ENCODE results near the gene GPR89B. TPM values are rescaled to one million over a fixed set of nuclear protein-coding genes. Genes with fewer than 3 reads are reported as not detected.
"Not testable (repeated sequence)": the region's sequence is repeated elsewhere in the genome, so short reads cannot be mapped to it uniquely, and the experiment has no call there.

Gene GPR89B
- total RNA-seq, 2 donors from 2014 or later = 7.5 to 9.2 TPM

- H3K4me3 ChIP-seq; H3K36me3 ChIP-seq; DNase-seq (ENCODE audit: low spot score); H3K27me3 ChIP-seq; H3K4me1 ChIP-seq; H3K9me3 ChIP-seq; H3K27ac ChIP-seq: not testable (repeated sequence)
Measured at GRCh38 chr1:147992916-147993315, 64.7 kb downstream of the GPR89B start.

- H3K27me3 ChIP-seq; DNase-seq (ENCODE audit: low spot score); H3K4me3 ChIP-seq; H3K4me1 ChIP-seq; H3K36me3 ChIP-seq; H3K27ac ChIP-seq; H3K9me3 ChIP-seq: not testable (repeated sequence)
Measured at GRCh38 chr1:147993400-147993799, 65.2 kb downstream of the GPR89B start.

DNA sequence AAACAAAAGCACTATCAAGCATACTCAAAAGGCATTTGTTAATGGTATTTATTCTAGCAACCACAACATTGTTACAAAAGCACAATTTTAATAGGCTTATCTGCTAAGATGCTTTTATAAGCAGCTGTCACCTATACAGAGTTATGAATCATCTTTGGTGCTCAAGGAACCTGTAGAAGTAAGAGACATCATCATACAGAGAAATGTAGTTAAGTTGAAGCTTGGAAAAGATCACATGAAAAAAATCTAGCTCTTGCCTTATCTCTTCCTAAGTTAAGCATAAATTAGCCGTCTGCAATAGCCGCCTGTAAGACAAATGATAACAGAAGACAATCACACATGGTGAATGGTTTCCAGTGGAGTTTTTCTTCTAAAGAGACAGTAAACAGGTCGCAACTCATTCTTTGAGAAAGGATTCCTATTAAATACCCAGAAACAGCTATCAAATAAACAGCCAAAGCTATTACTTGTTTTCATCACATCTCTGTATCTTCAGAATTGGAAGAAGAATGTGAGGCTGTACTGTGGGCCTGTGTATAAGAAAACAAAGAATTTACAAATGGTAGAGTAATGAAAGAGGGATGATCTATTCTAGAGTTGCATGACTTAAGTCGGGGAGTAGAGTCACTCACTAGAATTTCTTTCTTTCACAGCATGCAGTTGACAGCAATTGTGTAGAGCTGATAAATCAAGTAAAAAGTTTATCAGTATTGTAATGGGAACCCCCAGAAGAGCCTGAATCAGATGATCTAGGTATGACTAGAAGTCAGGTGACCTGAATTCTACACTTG lies 65.8 kb downstream of the GPR89B start:
- H3K27me3 ChIP-seq; H3K4me1 ChIP-seq; H3K27ac ChIP-seq; H3K36me3 ChIP-seq; DNase-seq (ENCODE audit: low spot score); H3K4me3 ChIP-seq; H3K9me3 ChIP-seq: not testable (repeated sequence)

DNA sequence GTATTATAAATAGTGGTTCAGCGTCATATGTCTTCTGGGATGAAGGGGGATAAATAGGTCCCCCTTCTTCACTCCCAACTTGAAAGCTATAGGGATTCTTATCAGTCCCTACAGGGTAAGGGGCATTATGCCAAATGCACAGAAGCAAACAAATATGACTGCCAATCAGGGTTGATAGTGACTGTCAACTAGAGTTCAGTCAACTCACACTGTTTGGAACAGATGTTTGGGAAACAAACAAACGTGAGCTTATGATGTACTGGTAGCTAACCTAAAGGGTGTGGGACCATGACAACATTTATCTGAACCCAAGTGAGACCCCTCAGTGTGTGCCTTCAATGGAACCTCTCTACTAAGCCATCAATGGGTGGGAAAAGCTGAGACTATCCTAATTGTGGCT lies 67.9 kb downstream of the GPR89B start:
- not testable (repeated sequence) for H3K36me3 ChIP-seq; DNase-seq (ENCODE audit: low spot score); H3K4me3 ChIP-seq; H3K9me3 ChIP-seq; H3K27me3 ChIP-seq; H3K4me1 ChIP-seq; H3K27ac ChIP-seq

- not testable (repeated sequence) for H3K36me3 ChIP-seq; H3K27ac ChIP-seq; H3K27me3 ChIP-seq; DNase-seq (ENCODE audit: low spot score); H3K4me1 ChIP-seq; H3K4me3 ChIP-seq; H3K9me3 ChIP-seq
Measured at GRCh38 chr1:148007724-148008123, 79.5 kb downstream of the GPR89B start.

GRCh38 chr1:148010527-148010926 lies 82.3 kb downstream of the GPR89B start:
- TF ChIP-seq, protein P1, sequence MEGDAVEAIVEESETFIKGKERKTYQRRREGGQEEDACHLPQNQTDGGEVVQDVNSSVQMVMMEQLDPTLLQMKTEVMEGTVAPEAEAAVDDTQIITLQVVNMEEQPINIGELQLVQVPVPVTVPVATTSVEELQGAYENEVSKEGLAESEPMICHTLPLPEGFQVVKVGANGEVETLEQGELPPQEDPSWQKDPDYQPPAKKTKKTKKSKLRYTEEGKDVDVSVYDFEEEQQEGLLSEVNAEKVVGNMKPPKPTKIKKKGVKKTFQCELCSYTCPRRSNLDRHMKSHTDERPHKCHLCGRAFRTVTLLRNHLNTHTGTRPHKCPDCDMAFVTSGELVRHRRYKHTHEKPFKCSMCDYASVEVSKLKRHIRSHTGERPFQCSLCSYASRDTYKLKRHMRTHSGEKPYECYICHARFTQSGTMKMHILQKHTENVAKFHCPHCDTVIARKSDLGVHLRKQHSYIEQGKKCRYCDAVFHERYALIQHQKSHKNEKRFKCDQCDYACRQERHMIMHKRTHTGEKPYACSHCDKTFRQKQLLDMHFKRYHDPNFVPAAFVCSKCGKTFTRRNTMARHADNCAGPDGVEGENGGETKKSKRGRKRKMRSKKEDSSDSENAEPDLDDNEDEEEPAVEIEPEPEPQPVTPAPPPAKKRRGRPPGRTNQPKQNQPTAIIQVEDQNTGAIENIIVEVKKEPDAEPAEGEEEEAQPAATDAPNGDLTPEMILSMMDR (IDR thresholded peaks at IDR 0.05) = no peak
- DNase-seq (ENCODE audit: low spot score) = no peak
- Histone ChIP-seq H3K27me3 (no peaks in the 10 kb centered on the region), H3K27ac (no peak overlapping the region), H3K4me3 (no peak overlapping the region), H3K9me3 (no peaks in the 10 kb centered on the region), H3K36me3 (no peaks in the 10 kb centered on the region), H3K4me1 (no peaks in the 10 kb centered on the region)

- DNase-seq (ENCODE audit: low spot score); H3K9me3 ChIP-seq; H3K4me3 ChIP-seq; H3K36me3 ChIP-seq; H3K27me3 ChIP-seq; H3K4me1 ChIP-seq; H3K27ac ChIP-seq: not testable (repeated sequence)
Measured at GRCh38 chr1:148013177-148014144, 85.2 kb downstream of the GPR89B start.

- DNase-seq (ENCODE audit: low spot score); H3K9me3 ChIP-seq; H3K27ac ChIP-seq; H3K27me3 ChIP-seq; H3K36me3 ChIP-seq; H3K4me1 ChIP-seq: not testable (repeated sequence)
- H3K4me3 ChIP-seq = peak overlapping the region; percentile 19 to 41
Measured at GRCh38 chr1:148014289-148015200, 86.3 kb downstream of the GPR89B start.

- not testable (repeated sequence) for H3K27ac ChIP-seq; H3K36me3 ChIP-seq; DNase-seq (ENCODE audit: low spot score); H3K9me3 ChIP-seq; H3K4me1 ChIP-seq; H3K27me3 ChIP-seq; H3K4me3 ChIP-seq
Measured at GRCh38 chr1:148024918-148025317, 96.7 kb downstream of the GPR89B start.

- not testable (repeated sequence) for H3K27me3 ChIP-seq; H3K27ac ChIP-seq; H3K4me1 ChIP-seq; DNase-seq (ENCODE audit: low spot score); H3K4me3 ChIP-seq; H3K9me3 ChIP-seq; H3K36me3 ChIP-seq
Measured at GRCh38 chr1:148027004-148027403, 98.8 kb downstream of the GPR89B start.

- H3K4me3 ChIP-seq; H3K27ac ChIP-seq; H3K27me3 ChIP-seq; DNase-seq (ENCODE audit: low spot score); H3K4me1 ChIP-seq; H3K36me3 ChIP-seq; H3K9me3 ChIP-seq: not testable (repeated sequence)
Measured at GRCh38 chr1:148032247-148032646, 104.0 kb downstream of the GPR89B start.

- H3K9me3 ChIP-seq; DNase-seq (ENCODE audit: low spot score); H3K4me1 ChIP-seq; H3K4me3 ChIP-seq; H3K27me3 ChIP-seq; H3K36me3 ChIP-seq; H3K27ac ChIP-seq: not testable (repeated sequence)
Measured at GRCh38 chr1:148032690-148033089, 104.5 kb downstream of the GPR89B start.

DNA sequence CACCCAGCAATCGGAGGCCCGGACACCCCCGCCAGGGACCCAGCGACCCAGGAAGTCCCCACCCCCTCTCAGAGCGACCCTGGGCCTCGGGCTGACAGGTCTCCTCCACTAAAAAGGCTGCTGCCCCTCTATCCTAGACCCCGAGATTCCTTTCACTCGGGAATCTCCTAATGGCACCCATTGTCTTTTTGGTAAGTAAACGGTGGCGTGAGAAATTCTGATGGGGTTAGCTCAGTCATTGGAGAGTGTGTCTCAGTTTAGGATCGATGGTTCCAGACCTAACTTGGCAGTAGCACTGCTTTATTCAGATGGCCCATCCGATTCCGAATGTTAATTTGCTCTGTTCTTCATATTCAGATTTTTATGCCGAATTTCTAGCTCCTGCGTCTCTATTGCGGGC lies 104.9 kb downstream of the GPR89B start:
- not testable (repeated sequence) for H3K27me3 ChIP-seq; DNase-seq (ENCODE audit: low spot score); H3K9me3 ChIP-seq; H3K4me1 ChIP-seq; H3K36me3 ChIP-seq; H3K27ac ChIP-seq
- H3K4me3 ChIP-seq = peak overlapping the region in 1 of 2 donors; percentile 34
